HAP-1 (cell line): ENCODE data around the gene MYH6.

Experiments
- DNase-seq, 2 experiments: peaks; one replicate each; pipeline ENCODE4 v3.0.0-alpha.2; 2016 to 2020; ENCODE audit warnings: low spot score in 2 of 2
- H3K27me3 ChIP-seq: fragments of 250-450 bp; sonication (Bioruptor Pico); 2 replicates; pipeline ENCODE4 v1.5.1; 2020; ENCODE audit warnings: low read depth, mild to moderate bottlenecking, moderate library complexity
- H3K36me3 ChIP-seq: fragments of 250-450 bp; sonication (Bioruptor Pico); replicated peaks from 2 replicates; pipeline ENCODE4 v1.5.1; 2020; ENCODE audit warnings: mild to moderate bottlenecking
- H3K4me1 ChIP-seq: fragments of 250-450 bp; sonication (Bioruptor Pico); 2 replicates; pipeline ENCODE4 v1.5.1; 2020; ENCODE audit warnings: mild to moderate bottlenecking
- H3K4me3 ChIP-seq: fragments of 250-450 bp; sonication (Bioruptor Pico); 2 replicates; pipeline ENCODE4 v1.5.1; 2020; ENCODE audit warnings: mild to moderate bottlenecking, moderate library complexity
- H3K9me3 ChIP-seq: fragments of 250-450 bp; sonication (Bioruptor Pico); 2 replicates; pipeline ENCODE4 v1.5.1; 2020; ENCODE audit warnings: mild to moderate bottlenecking, moderate library complexity
- in situ Hi-C: fragments of 300-500 bp; cut with MboI; formaldehyde crosslinking; loops from 3 replicates; pipeline ENCODE4 v1.14.3; 2020; ENCODE audit warnings: low sequenced_read_pairs, inconsistent platforms, mixed read lengths

Gene MYH6

DNA sequence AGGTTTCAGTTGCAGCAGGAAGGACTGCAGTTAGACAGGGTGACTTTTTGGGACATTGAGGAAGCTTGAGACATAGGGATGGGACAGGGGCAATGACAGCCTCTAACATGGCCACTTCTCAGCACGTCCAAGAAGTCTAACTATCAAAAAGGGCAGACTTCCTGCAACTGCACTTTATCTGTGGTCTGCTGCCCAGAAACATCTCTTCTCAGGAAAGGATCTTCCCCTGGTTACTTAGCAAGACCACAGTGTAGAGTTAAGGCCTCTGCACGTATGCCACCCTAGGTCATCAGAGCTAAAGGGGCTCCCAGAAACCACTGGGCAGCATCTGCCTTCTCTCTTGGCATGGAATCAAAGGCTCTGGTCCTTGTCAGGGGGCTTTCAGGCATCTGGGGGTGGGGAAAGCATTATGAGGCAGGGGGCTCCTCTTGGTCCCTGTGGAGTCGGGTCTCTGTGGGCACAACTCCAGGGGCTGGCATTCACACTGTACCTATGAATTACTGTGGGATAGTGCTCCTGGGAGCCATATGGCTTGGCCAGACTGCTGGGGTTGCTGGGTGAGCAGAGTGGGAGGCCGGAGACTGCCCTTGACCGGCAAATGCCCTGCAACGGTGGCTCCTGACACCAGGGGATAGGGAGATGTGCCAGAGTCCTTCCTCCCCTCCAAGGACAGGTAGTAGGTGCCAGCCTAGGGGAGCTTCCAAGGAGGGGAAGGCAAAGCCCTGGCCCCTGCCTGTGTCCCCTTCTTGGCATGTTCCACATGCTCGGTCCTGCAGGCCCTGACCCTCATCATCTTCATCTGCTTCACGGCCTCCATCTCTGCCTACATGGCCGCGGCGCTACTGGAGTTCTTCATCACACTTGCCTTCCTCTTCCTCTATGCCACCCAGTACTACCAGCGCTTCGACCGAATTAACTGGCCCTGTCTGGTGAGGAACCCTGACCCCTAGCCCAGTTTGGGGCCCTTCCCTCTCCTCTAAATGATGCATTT, 30.2 kb downstream of the MYH6 start:
- in situ Hi-C loops, result no loop called here
- H3K4me1 ChIP-seq, result no peaks in the 10 kb centered on the region
- H3K36me3 ChIP-seq, result no peaks in the 10 kb centered on the region
- no peaks in the 10 kb centered on the region for H3K9me3 ChIP-seq
- H3K27me3 ChIP-seq, result peaks cover 8% of the 10 kb centered on the region; the same call in 1 of the 2 replicates
- no peak overlapping the region for H3K4me3 ChIP-seq
- DNase-seq, result no peak

DNA sequence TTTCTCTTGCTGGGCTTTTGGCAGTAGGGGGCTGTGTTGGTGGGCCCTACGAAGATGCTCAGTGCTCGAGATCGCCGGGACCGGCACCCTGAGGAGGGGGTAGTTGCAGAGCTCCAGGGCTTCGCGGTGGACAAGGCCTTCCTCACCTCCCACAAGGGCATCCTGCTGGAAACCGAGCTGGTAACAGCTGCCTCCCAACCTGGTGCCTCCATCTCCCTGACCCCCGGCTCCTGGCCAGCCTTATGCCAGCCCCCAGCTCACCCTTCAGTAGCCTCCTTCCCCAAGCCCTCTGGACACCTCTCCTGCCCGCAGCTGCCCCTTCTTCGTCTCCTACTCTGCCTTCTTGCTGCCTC, 30.9 kb downstream of the MYH6 start:
- Histone ChIP-seq H3K36me3 (no peaks in the 10 kb centered on the region), H3K4me3 (no peak overlapping the region), H3K27me3 (peaks cover 8% of the 10 kb centered on the region; the same call in 1 of the 2 replicates), H3K9me3 (no peaks in the 10 kb centered on the region), H3K4me1 (no peaks in the 10 kb centered on the region)
- in situ Hi-C loops, result no loop called here
- no peak for DNase-seq

DNA sequence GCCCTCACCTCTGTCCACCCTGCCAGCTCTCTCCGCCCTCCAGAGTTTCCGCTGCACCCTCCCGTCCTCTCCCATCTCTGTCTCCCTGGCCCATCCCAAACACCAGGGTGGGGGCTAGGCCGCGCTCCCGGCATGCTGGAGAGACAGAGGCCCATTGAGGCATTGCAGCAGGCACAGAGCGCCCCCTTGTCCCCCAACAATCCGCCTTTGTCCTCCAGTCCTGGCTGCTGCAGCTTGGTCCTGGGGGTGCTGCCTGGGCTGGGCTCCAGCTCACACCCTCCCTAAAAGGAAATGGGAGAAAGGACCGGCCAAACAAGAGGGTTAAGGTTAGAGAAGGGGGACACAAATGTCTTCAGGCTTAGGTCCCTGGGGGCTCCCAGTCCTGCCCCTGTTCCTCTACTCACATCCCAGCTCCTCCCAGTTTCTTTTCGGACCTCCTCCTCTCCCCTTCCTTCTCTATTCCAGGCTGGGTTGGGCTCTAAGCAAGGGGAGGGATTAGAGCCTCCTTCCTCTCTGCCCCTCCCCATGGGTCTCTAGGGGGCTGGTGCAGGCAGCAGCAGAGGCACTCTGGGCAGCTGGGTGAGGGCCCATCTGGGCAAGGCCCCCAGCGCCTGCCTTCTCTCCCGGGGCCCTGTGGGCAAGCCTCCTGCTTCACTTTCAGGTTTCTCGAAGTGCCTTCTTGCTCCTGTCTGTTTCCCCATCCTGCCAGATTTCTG, 31.4 kb downstream of the MYH6 start, which contains the start of gene CMTM5:
TSS of gene CMTM5 (plus strand) at position 565 of the 716 bp plus-strand sequence. CDS start 206 bp downstream, outside the sequence.
- in situ Hi-C loops, result no loop called here
- peaks cover 8% of the 10 kb centered on the region; the same call in 1 of the 2 replicates for H3K27me3 ChIP-seq
- no peaks in the 10 kb centered on the region for H3K36me3 ChIP-seq
- H3K4me3 ChIP-seq, result no peak within 1 kb of the TSS
- no peaks in the 10 kb centered on the region for H3K9me3 ChIP-seq
- no peaks in the 10 kb centered on the region for H3K4me1 ChIP-seq
- DNase-seq, result peak in 1 of 2 experiments; percentile 13

DNA sequence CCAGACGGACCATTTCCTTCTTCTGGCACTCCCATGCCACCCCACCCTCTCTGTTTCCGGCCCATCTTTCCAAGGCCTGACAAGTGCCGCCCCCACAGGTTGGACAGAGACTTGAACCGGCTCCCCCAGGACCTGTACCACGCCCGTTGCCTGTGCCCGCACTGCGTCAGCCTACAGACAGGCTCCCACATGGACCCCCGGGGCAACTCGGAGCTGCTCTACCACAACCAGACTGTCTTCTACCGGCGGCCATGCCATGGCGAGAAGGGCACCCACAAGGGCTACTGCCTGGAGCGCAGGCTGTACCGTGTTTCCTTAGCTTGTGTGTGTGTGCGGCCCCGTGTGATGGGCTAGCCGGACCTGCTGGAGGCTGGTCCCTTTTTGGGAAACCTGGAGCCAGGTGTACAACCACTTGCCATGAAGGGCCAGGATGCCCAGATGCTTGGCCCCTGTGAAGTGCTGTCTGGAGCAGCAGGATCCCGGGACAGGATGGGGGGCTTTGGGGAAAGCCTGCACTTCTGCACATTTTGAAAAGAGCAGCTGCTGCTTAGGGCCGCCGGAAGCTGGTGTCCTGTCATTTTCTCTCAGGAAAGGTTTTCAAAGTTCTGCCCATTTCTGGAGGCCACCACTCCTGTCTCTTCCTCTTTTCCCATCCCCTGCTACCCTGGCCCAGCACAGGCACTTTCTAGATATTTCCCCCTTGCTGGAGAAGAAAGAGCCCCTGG, 32.4 kb downstream of the MYH6 start:
- Histone ChIP-seq H3K4me1 (no peaks in the 10 kb centered on the region), H3K9me3 (no peaks in the 10 kb centered on the region), H3K27me3 (peaks cover 12% of the 10 kb centered on the region), H3K4me3 (no peak overlapping the region), H3K36me3 (no peaks in the 10 kb centered on the region)
- in situ Hi-C loops, result no loop called here
- DNase-seq, result no peak

GRCh38 chr14:23373041-23373440, 35.0 kb downstream of the MYH6 start:
- in situ Hi-C loops, result no loop called here
- H3K27me3 ChIP-seq, result peaks cover 4% of the 10 kb centered on the region
- H3K4me3 ChIP-seq, result no peak overlapping the region
- H3K36me3 ChIP-seq, result no peaks in the 10 kb centered on the region
- no peaks in the 10 kb centered on the region for H3K9me3 ChIP-seq
- DNase-seq, result no peak
- no peaks in the 10 kb centered on the region for H3K4me1 ChIP-seq

DNA sequence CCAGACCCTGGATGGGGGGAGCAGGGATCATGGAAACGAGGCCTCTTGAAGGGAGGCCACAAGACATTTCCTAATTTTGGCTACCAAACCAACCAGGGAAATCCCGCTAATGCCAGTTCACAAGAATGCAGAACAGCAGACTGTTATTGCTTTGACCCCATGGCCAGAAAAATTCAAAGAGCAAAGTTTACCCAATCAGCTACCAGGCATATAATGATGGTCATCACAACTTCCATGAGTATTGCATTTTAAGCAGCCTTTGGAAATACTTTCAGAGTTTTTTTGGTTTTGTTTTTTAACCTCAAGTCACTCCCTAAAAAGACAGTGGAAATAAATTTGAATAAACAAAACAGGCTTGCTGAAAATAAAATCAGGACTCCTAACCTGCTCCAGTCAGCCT, 35.6 kb downstream of the MYH6 start, which contains the start of gene IL25:
TSS of gene IL25 (plus strand) at position 301 of the 400 bp plus-strand sequence.
- no peaks in the 10 kb centered on the region for H3K36me3 ChIP-seq
- no peak for DNase-seq
- H3K4me1 ChIP-seq, result no peaks in the 10 kb centered on the region
- peaks cover 4% of the 10 kb centered on the region for H3K27me3 ChIP-seq
- H3K9me3 ChIP-seq, result no peaks in the 10 kb centered on the region
- in situ Hi-C loops, result no loop called here
- H3K4me3 ChIP-seq, result no peak within 1 kb of the TSS

DNA sequence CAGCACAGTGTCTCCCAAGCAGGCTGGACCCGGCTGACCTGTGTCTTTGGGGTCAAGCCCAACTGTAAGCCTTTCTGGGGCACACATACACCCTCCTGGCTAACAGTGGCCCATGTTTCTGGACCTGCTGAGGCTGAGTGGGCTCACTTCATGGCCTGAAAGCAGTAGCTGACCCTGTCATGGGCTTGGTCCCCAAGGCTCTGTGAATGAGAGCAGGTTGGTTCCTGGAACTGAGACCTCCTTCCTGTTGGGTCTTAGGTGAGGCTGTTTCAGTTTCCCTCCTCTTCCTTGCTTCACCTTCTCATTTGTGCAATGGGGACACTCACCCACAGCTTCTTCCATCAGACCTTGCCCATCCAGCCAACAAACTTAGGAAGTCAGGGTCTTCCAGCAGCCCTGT, 36.2 kb downstream of the MYH6 start:
- in situ Hi-C loops, result no loop called here
- H3K36me3 ChIP-seq, result no peaks in the 10 kb centered on the region
- no peak for DNase-seq
- H3K4me1 ChIP-seq, result no peaks in the 10 kb centered on the region
- peaks cover 9% of the 10 kb centered on the region for H3K27me3 ChIP-seq
- no peak overlapping the region for H3K4me3 ChIP-seq
- H3K9me3 ChIP-seq, result no peaks in the 10 kb centered on the region

DNA sequence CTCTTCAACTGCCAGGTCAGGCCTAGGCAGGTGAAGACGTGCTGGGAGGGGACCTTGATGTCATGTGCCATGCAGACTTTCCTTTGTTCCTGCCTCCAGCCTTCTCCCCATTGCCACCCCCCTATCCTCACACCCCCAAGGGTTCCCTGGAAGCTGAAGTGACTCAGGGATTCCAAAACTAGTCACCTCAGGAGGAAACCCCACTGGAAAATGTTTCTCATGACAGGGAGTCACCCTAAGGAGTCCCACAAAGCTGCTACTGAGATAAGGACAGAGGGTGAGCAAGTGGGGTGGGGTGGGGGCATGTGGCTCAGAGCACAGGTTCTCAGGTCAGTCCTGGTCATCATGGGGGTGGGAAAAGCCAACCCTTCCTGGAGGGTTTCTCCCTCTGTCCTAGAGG, 37.9 kb downstream of the MYH6 start:
- no peak for DNase-seq
- Histone ChIP-seq H3K4me3 (no peak overlapping the region), H3K4me1 (no peaks in the 10 kb centered on the region), H3K36me3 (no peaks in the 10 kb centered on the region), H3K27me3 (peaks cover 22% of the 10 kb centered on the region), H3K9me3 (no peaks in the 10 kb centered on the region)
- in situ Hi-C loops, result no loop called here

DNA sequence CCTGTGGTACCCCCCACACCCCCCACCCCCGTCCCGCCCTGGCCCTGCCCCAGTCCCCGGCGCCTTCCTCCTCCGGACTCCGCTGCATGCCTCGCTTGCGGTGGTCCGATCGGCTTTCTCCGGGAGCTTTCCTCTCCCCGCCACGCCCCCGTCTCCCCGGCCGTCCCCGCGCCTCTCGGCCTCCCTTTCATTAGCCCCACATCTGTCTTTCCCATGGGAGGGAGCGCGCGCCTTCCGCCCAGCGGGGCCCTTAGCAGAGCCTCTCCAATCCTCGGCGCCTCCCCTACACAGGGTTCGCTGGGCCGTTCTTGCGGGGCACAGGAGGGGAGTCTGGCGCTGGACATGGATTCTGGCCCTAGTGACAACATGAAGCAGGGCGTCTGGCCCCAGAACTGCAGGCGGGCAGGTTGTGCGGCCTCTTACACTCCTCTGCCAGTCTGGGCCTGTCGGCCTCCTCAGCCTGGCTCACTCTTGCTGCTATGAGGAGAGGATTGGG, 41.6 kb downstream of the MYH6 start:
- peaks cover 36% of the 10 kb centered on the region for H3K27me3 ChIP-seq
- in situ Hi-C loops, result no loop called here
- peak in 1 of 2 experiments; percentile 14 for DNase-seq
- no peaks in the 10 kb centered on the region for H3K4me1 ChIP-seq
- H3K4me3 ChIP-seq, result no peak overlapping the region
- no peaks in the 10 kb centered on the region for H3K9me3 ChIP-seq
- no peaks in the 10 kb centered on the region for H3K36me3 ChIP-seq

DNA sequence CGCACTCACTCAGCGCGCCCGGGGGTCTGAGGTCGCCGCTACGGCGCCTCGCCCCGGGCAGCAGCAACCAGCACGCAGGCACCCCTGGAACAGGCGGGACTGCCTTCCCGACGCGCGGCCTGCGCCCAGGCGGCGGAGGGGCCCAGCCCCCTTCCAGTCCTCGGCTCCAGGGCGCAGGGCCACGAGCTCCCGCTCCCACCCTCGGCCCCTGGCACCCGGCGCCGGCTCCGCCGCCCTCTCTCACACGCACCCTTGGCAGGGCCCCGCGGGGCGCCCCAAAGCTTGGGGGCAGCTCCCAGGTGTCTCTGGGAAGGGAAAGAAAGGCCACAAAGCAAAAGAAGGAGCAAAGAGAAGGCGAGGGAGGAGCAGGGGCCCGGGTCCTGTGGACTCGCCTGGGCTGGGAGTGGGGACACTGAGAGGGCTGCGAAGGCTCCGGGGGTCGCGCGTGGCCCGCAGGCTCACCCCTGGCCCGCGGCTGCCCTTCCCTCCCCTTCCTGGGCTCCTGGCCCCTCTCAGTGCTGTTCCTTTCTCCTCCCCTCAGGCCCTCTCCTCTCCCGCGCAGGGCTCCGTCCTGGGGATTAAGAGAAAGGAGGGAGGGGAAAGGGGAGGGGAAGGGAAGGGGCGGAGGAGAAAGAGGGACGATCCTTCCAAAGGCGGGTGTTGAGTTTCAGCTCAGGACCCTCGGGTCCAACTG, 42.2 kb downstream of the MYH6 start:
- in situ Hi-C loops, result no loop called here
- Histone ChIP-seq H3K4me3 (no peak overlapping the region), H3K9me3 (no peaks in the 10 kb centered on the region), H3K36me3 (no peaks in the 10 kb centered on the region), H3K4me1 (no peaks in the 10 kb centered on the region), H3K27me3 (peaks cover 32% of the 10 kb centered on the region)
- DNase-seq, result peak in 1 of 2 experiments; percentile 25

DNA sequence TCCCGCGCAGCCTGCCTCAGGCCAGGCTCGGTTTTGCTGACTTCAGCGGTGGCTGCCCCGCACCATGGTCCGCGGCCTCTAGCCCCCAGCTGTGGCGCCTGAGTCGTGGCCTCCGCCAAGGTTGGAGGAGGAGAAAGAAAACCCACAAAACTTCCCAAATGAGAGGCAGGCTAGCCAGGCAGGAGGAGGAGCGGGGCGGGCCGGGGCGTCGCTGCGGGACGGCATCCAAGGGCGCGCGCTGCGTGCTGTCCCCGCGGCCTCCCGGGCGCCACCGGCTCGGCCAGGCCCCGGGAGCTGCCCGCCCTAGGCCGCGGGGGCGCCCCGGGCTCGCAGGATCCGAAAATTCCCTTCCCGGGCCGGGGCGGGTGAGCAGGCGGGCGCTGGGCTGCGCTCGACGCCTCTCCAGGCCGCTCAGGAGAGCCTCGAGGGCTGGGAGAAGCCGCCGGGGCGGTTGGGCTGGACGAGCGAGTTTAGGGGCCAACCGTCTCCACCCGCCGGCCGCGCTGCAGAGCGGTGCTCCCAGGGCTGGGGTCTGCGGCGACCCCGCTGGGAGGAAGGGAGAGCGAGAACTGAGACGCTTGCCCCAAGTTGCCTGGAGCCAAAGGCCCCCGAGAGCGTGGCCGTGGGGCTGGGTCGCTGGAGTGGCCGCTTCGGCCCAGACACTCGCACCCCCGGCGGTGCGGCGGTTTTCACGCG, 42.9 kb downstream of the MYH6 start, which contains the start of gene EFS:
TSS of gene EFS (minus strand) at position 137 of the 696 bp plus-strand sequence. CDS start 147 bp downstream, outside the sequence.
- H3K9me3 ChIP-seq, result no peaks in the 10 kb centered on the region
- in situ Hi-C loops, result no loop called here
- peaks cover 32% of the 10 kb centered on the region for H3K27me3 ChIP-seq
- no peak for DNase-seq
- H3K4me3 ChIP-seq, result no peak within 1 kb of the TSS
- no peaks in the 10 kb centered on the region for H3K36me3 ChIP-seq
- H3K4me1 ChIP-seq, result no peaks in the 10 kb centered on the region

DNA sequence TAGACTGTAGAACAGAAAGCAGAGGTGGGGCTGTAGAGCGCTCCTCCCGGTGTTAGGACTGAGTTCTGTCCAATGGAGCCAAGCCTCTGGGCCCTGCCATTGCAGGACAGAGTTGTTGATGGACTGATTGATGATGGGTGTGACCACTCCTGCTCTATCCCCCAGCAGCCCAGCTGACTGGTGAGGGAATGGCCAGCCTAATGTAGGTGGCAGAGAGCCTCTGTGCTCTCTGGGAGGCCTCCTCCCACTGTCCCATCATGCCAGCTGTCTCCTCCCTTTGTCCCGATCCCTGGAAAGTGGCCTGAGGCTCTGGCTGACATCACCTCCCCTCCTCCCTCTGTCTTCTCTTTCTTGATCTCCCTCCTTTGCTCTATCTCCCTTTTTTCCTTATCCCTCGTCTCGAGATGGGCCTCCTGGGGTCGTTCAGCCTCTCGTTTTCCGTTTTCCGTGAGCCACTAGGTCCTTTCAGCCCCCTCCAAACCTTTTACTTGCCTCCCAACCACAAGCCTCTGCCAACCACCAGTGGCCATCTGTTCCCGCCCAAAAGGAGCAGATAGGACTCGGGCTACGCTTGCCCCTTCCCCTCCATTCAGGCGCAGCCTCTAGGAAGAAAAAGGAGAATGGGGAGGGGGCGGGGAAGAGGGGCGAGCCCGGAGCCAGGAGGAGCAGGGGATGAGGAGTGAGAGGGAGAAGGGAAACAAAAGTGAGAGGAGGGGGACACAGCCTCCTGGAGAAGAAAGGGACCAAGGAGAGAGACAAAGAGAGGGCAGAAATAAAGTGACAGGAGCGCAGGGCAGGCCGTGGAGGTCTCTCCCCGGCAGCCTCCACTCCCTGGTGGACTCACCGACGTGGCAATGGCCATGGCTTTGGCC, 43.7 kb downstream of the MYH6 start:
- peaks cover 32% of the 10 kb centered on the region for H3K27me3 ChIP-seq
- DNase-seq, result no peak
- H3K4me1 ChIP-seq, result no peaks in the 10 kb centered on the region
- no peaks in the 10 kb centered on the region for H3K36me3 ChIP-seq
- H3K4me3 ChIP-seq, result no peak overlapping the region
- no peaks in the 10 kb centered on the region for H3K9me3 ChIP-seq
- in situ Hi-C loops, result no loop called here
